SK-N-SH (cell line): ENCODE measurements around the gene AXIN2. TPM values are rescaled to one million over a fixed set of nuclear protein-coding genes. Genes with fewer than 3 reads are reported as not detected.
A peak's percentile ranks its signal among the peaks of the same experiment; 100 is the strongest.

Experiments used
- CTCF ChIA-PET: fragments of 300-600, 350-600 bp; formaldehyde crosslinking; extraction: SDS; loops from one replicate; lab custom pipeline; 2021; lab: Yijun Ruan, JAX
- POLR2A ChIA-PET: fragments of 350-600 bp; sonication (Branson Sonifier 250); formaldehyde crosslinking; extraction: SDS; loops from one replicate; lab custom pipeline; 2020; ENCODE audit warnings: antibody characterized with exemption, inconsistent platforms; lab: Yijun Ruan, JAX
- DNase-seq: peaks from one replicate; pipeline ENCODE4 v3.0.0; 2012
- H2AFZ ChIP-seq: fragments of 200-600 bp; sonication (generic); 2 replicates; pipeline ENCODE4 v1.8.1; 2016; ENCODE audit warnings: antibody characterized with exemption, mild to moderate bottlenecking, low read depth
- H3F3A ChIP-seq: fragments of 200-600 bp; sonication (generic); replicated peaks from 2 replicates; pipeline ENCODE3; 2016; ENCODE audit warnings: antibody characterized with exemption, mild to moderate bottlenecking; ENCODE audit not compliant: insufficient read depth
- H3K27ac ChIP-seq, 2 experiments: fragments of 200-500 bp in 1 of 2; fragments of 200-600 bp in 1 of 2; sonication (Bioruptor generic) in 1 of 2; sonication (generic), shearing (Covaris generic) in 1 of 2; 2 replicates each; pipeline versions ENCODE4 v1.5.1 to v1.6.1; 2014 to 2016; ENCODE audit warnings: low read depth in 2 of 2, inconsistent platforms in 1 of 2, low read length in 1 of 2, mild to moderate bottlenecking in 1 of 2, mixed read lengths in 1 of 2
- H3K27me3 ChIP-seq: fragments of 200-600 bp; sonication (generic), shearing (Covaris generic); 2 replicates; pipeline ENCODE4 v1.6.1; 2016; ENCODE audit warnings: mixed run types; ENCODE audit not compliant: insufficient read depth
- H3K36me3 ChIP-seq, 2 experiments: fragments of 200-500 bp in 1 of 2; fragments of 200-600 bp in 1 of 2; sonication (Bioruptor generic) in 1 of 2; sonication (generic) in 1 of 2; replicated peaks in 1 of 2; 2 replicates each; pipeline versions ENCODE3 to v1.5.1; 2014 to 2016; ENCODE audit warnings: low read length in 1 of 2, mild to moderate bottlenecking in 1 of 2; ENCODE audit not compliant: insufficient read depth in 2 of 2, control insufficient read depth in 1 of 2
- H3K4me1 ChIP-seq, 2 experiments: fragments of 200-500 bp in 1 of 2; fragments of 200-600 bp in 1 of 2; sonication (Bioruptor generic) in 1 of 2; sonication (generic), shearing (Covaris generic) in 1 of 2; 2 replicates each; pipeline versions ENCODE4 v1.5.1 to v1.6.1; 2014 to 2016; ENCODE audit warnings: low read depth in 1 of 2, low read length in 1 of 2, mixed run types in 1 of 2; ENCODE audit not compliant: insufficient read depth in 2 of 2, control insufficient read depth in 1 of 2
- H3K4me2 ChIP-seq: fragments of 200-600 bp; sonication (generic), shearing (Covaris generic); 2 replicates; pipeline ENCODE4 v1.6.1; 2017; ENCODE audit warnings: mixed run types
- H3K4me3 ChIP-seq, 2 experiments: fragments of 200-500 bp in 1 of 2; fragments of 200-600 bp in 1 of 2; sonication (Bioruptor generic) in 1 of 2; sonication (generic), shearing (Covaris generic) in 1 of 2; 2 replicates each; pipeline versions ENCODE4 v1.5.1 to v1.8.1; 2014 to 2016; ENCODE audit warnings: low read depth in 2 of 2, inconsistent platforms in 1 of 2, low read length in 1 of 2, mild to moderate bottlenecking in 1 of 2, mixed read lengths in 1 of 2, moderate library complexity in 1 of 2
- H3K79me2 ChIP-seq: fragments of 200-600 bp; sonication (generic); 2 replicates; pipeline ENCODE4 v1.8.1; 2017; ENCODE audit warnings: mild to moderate bottlenecking; ENCODE audit not compliant: insufficient read depth
- H3K9ac ChIP-seq: fragments of 200-600 bp; sonication (generic); 2 replicates; pipeline ENCODE4 v1.6.1; 2017; ENCODE audit warnings: mixed run types
- H3K9me2 ChIP-seq: fragments of 200-600 bp; sonication (generic); 2 replicates; pipeline ENCODE4 v1.6.1; 2017; ENCODE audit warnings: mixed run types
- H3K9me3 ChIP-seq: fragments of 200-600 bp; sonication (generic); 2 replicates; pipeline ENCODE4 v1.6.1; 2017; ENCODE audit warnings: mixed run types, mild to moderate bottlenecking, moderate library complexity
- H4K20me1 ChIP-seq: fragments of 200-600 bp; sonication (generic); 2 replicates; pipeline ENCODE4 v1.6.1; 2017; ENCODE audit warnings: mild to moderate bottlenecking, mixed run types; ENCODE audit not compliant: insufficient read depth
- CHD2 ChIP-seq: fragments of 150-350 bp; IDR thresholded peaks from 2 replicates; pipeline ENCODE4 v1.6.1; 2018; ENCODE audit warnings: low read length; ENCODE audit not compliant: partially characterized antibody
- ELF1 ChIP-seq: IDR thresholded peaks from 2 replicates; pipeline ENCODE4 v1.4.0; 2012
- FOXJ3 ChIP-seq: sonication (generic); formaldehyde crosslinking; IDR thresholded peaks from 2 replicates; pipeline ENCODE4 v1.5.1; 2020; ENCODE audit warnings: mild to moderate bottlenecking, missing genetic modification reagents
- FOXM1 ChIP-seq: IDR thresholded peaks from 2 replicates; pipeline ENCODE4 v1.4.0; 2012; ENCODE audit warnings: low read depth, mild to moderate bottlenecking
- GABPA ChIP-seq: IDR thresholded peaks from 2 replicates; pipeline ENCODE4 v1.4.0; 2012; ENCODE audit warnings: low read depth, mild to moderate bottlenecking
- RAD21 ChIP-seq: IDR thresholded peaks from 2 replicates; pipeline ENCODE4 v1.6.1; 2012; ENCODE audit warnings: mild to moderate bottlenecking, low read length
- RCOR1 ChIP-seq: fragments of 150-350 bp; IDR thresholded peaks from 2 replicates; pipeline ENCODE4 v1.6.1; 2017; ENCODE audit warnings: antibody characterized with exemption, low read length
- RXRA ChIP-seq: IDR thresholded peaks from 2 replicates; pipeline ENCODE4 v1.4.0; 2012; ENCODE audit warnings: low read depth, mild to moderate bottlenecking, borderline replicate concordance
- SMC3 ChIP-seq: IDR thresholded peaks from 2 replicates; pipeline ENCODE4 v1.6.1; 2012; ENCODE audit warnings: low read depth, low read length, improper control_type of control experiment
- USF1 ChIP-seq: IDR thresholded peaks from 2 replicates; pipeline ENCODE4 v1.4.0; 2012; ENCODE audit warnings: low read depth, borderline replicate concordance
- WGBS: methylation state at CpG from one replicate; pipeline ENCODE4 v1.1.6; 2017; ENCODE audit warnings: low lambda C conversion rate; 5-methylcytosine and 5-hydroxymethylcytosine counted together
- polyA plus RNA-seq, 3 experiments: library from polyadenylated mRNA; depleted of rRNA; stranded (reverse); fragments of >200 nt; gene quantifications; 2 replicates each; pipeline ENCODE4 v1.2.3, GENCODE V29; 2012

Gene AXIN2
- polyA plus RNA-seq, 1 of the 3 experiments (the other 2 are of a cell fraction), result 8.3 TPM

GRCh38 chr17:65599650-65600049 is 38.2 kb upstream of the AXIN2 start (continued):
- TF ChIP-seq SMC3, result no peak
- no peak for TF ChIP-seq RAD21
- no peak for TF ChIP-seq CHD2
- TF ChIP-seq RCOR1, result no peak
- no peak for TF ChIP-seq FOXM1
- TF ChIP-seq FOXJ3, result no peak
- TF ChIP-seq, all 33 proteins: peak for 0

- Histone ChIP-seq H3K36me3 (no peaks in the 10 kb centered on the region), H2AFZ (no peak overlapping the region), H3F3A (no peaks in the 10 kb centered on the region)
- CTCF ChIA-PET, result no interaction called here
- TF ChIP-seq CHD2 (no peak), RXRA (no peak), GABPA (no peak)
- TF ChIP-seq, all 33 proteins: peak for 0
- no peak for DNase-seq
- H3K4me2 ChIP-seq, result no peak overlapping the region
- no peaks in the 10 kb centered on the region for H3K27me3 ChIP-seq
- H3K79me2 ChIP-seq, result no peaks in the 10 kb centered on the region
- H4K20me1 ChIP-seq, result no peaks in the 10 kb centered on the region
- H3K4me3 ChIP-seq, result no peak overlapping the region
- no peak overlapping the region for H3K9ac ChIP-seq
- no peaks in the 10 kb centered on the region for H3K4me1 ChIP-seq
- no peaks in the 10 kb centered on the region for H3K9me3 ChIP-seq
- POLR2A ChIA-PET, result no interaction called here
- no peak overlapping the region for H3K27ac ChIP-seq
- WGBS, result 100% methylated on average over 1 of the region's 1 CpG
- H3K9me2 ChIP-seq, result no peaks in the 10 kb centered on the region
Observed at GRCh38 chr17:65598746-65599145, 37.3 kb upstream of the AXIN2 start.

GRCh38 chr17:65595071-65595656 is 33.7 kb upstream of the AXIN2 start:
- POLR2A ChIA-PET, result no interaction called here
- H4K20me1 ChIP-seq, result no peaks in the 10 kb centered on the region
- no peaks in the 10 kb centered on the region for H3F3A ChIP-seq
- no peak overlapping the region for H3K27ac ChIP-seq
- TF ChIP-seq USF1, result peak; percentile 76; the same call in 1 of the 2 replicates
- TF ChIP-seq SMC3, result no peak
- no peak for TF ChIP-seq ELF1
- TF ChIP-seq RXRA, result no peak
- no peak overlapping the region for H3K4me2 ChIP-seq
- no peaks in the 10 kb centered on the region for H3K9me2 ChIP-seq
- no peaks in the 10 kb centered on the region for H3K4me1 ChIP-seq
- H3K27me3 ChIP-seq, result no peaks in the 10 kb centered on the region
- no peak overlapping the region for H3K4me3 ChIP-seq
- DNase-seq, result no peak
- H2AFZ ChIP-seq, result no peak overlapping the region
- H3K9ac ChIP-seq, result no peak overlapping the region
- WGBS, result 72% methylated on average over 4 of the region's 4 CpGs
- CTCF ChIA-PET, result interaction anchor here (1.0 kb wide), 2 partner anchors 17 to 139 kb away, joined by 3 to 4 read pairs; no protein-coding TSS in a partner anchor
- no peaks in the 10 kb centered on the region for H3K79me2 ChIP-seq
- no peaks in the 10 kb centered on the region for H3K36me3 ChIP-seq
- H3K9me3 ChIP-seq, result no peaks in the 10 kb centered on the region
